Duodenal mucosa (tissue), 2 donors: ENCODE data around the gene GNA15.

ENCODE experiments used
- H3K27ac ChIP-seq: one replicate; pipeline ENCODE4 v1.7.0; 2013; ENCODE audit warnings: low read depth, low read length
- H3K27me3 ChIP-seq, 2 donors: one replicate each; pipeline ENCODE4 v1.7.0; 2013; ENCODE audit warnings: low read length in 2 of 2, control low read depth in 1 of 2; ENCODE audit not compliant: insufficient read depth in 2 of 2, control insufficient read depth in 1 of 2
- H3K36me3 ChIP-seq, 2 donors: one replicate each; pipeline ENCODE4 v1.7.0; 2013; ENCODE audit warnings: low read length in 2 of 2, control low read depth in 1 of 2; ENCODE audit not compliant: insufficient read depth in 2 of 2, control insufficient read depth in 1 of 2
- H3K4me1 ChIP-seq, 2 donors: one replicate each; pipeline ENCODE4 v1.7.0; 2013; ENCODE audit warnings: low read length in 2 of 2, control low read depth in 1 of 2; ENCODE audit not compliant: insufficient read depth in 2 of 2, control insufficient read depth in 1 of 2
- H3K4me3 ChIP-seq, 2 donors: one replicate each; pipeline ENCODE4 v1.7.0; 2013; ENCODE audit warnings: low read length in 2 of 2, low read depth in 1 of 2
- H3K9ac ChIP-seq, 2 donors: one replicate each; pipeline ENCODE4 v1.7.0; 2013; ENCODE audit warnings: low read length in 2 of 2, low read depth in 1 of 2
- H3K9me3 ChIP-seq, 2 donors: one replicate each; pipeline ENCODE4 v1.7.0; 2013; ENCODE audit warnings: low read length in 2 of 2, control low read depth in 1 of 2; ENCODE audit not compliant: control insufficient read depth in 1 of 2

GNA15 gene

DNA sequence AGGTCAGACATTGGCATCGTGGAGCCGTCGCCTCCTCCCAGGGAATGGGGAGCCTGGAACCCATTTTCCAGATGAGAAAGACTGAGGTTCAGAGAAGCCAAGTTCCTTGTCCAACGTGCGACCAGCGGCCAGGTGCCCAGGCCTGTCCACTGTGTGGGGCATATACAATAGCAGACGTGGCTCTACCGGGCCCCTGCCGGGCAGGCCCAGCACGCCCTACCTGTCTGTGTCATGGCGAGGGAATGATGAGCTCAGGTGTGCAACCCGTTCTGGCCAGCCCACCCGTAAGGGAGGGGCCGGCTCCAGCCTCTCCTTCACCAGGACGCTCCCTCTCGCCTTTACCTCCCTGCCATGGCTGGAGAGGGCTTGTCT lies 837 bp downstream of the GNA15 start:
- Histone ChIP-seq H3K4me3 (peak overlapping the region; percentile 22 to 55), H3K4me1 (peaks cover 2 to 3% of the 10 kb centered on the region in 2 donors), H3K27ac (peak overlapping the region; percentile 20), H3K36me3 (no peaks in the 10 kb centered on the region), H3K9ac (peak overlapping the region in 1 of 2 donors; percentile 59), H3K9me3 (no peaks in the 10 kb centered on the region), H3K27me3 (no peaks in the 10 kb centered on the region)

DNA sequence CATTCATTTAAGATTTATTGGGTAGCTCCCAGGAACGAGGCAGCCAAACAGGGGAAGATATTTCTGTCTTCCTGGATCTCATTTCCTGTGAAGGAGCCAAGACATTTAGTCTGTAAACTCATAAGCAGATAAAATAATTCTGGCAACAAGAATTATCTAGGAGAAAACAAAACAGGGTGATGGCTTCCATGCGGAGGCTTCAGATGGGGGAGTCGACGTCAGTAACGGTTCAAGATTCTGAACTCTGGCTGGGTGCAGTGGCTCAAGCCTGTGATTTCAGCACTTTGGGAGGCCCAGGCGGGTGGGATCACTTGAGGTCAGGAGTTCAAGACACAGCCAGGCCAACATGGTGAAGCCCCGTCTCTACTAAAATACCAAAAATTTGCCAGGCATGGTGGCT lies 1.3 kb downstream of the GNA15 start:
- H3K36me3 ChIP-seq, result no peaks in the 10 kb centered on the region
- no peak overlapping the region for H3K9ac ChIP-seq
- H3K4me3 ChIP-seq, result no peak overlapping the region
- H3K27me3 ChIP-seq, result no peaks in the 10 kb centered on the region
- peaks cover 6 to 7% of the 10 kb centered on the region in 2 donors for H3K4me1 ChIP-seq
- no peak overlapping the region for H3K27ac ChIP-seq
- no peaks in the 10 kb centered on the region for H3K9me3 ChIP-seq

DNA sequence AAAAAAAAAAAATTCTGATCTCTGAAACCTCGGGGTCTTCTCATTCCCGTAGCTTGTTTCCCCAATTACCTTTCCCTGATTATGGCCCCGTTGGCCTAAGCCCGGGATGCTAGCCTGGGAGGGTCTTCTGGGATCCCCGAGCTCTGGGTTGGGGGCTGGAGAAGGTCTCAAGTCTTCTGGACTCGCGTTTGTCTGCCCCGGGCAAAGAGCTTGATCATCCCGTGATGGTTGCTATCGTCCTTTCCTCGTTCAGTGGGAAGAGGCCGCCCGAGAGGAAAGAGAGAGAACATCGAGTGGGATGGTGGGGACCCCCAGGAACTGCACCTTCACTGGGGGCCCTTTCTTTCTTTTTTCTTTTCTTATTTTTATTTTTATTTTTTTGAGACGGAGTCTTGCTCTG lies 2.4 kb downstream of the GNA15 start:
- no peak overlapping the region for H3K27ac ChIP-seq
- no peak overlapping the region for H3K4me3 ChIP-seq
- no peak overlapping the region for H3K9ac ChIP-seq
- H3K9me3 ChIP-seq, result no peaks in the 10 kb centered on the region
- H3K27me3 ChIP-seq, result no peaks in the 10 kb centered on the region
- peaks cover 6 to 7% of the 10 kb centered on the region in 2 donors for H3K4me1 ChIP-seq
- no peaks in the 10 kb centered on the region for H3K36me3 ChIP-seq

DNA sequence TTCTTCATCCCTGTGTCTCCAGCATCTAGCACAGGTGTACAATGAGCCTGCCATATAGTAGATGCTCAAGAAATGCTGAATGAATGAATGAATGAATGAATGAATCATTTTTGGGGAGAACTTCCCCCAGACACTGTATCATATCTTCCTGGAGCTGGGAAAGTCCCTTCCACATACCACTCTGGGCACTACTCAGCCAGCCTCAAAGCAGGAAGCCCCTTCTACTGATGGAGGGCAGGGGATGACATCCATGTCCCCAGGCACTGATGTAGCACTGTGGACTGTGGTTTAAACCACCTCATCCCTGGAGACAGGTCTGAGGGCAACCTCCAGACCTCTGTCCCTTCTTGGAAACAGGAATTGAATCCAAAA lies 4.8 kb downstream of the GNA15 start:
- Histone ChIP-seq H3K9ac (no peak overlapping the region), H3K36me3 (no peaks in the 10 kb centered on the region), H3K4me1 (peaks cover 6 to 7% of the 10 kb centered on the region in 2 donors), H3K4me3 (no peak overlapping the region), H3K9me3 (no peaks in the 10 kb centered on the region), H3K27me3 (no peaks in the 10 kb centered on the region), H3K27ac (no peak overlapping the region)

DNA sequence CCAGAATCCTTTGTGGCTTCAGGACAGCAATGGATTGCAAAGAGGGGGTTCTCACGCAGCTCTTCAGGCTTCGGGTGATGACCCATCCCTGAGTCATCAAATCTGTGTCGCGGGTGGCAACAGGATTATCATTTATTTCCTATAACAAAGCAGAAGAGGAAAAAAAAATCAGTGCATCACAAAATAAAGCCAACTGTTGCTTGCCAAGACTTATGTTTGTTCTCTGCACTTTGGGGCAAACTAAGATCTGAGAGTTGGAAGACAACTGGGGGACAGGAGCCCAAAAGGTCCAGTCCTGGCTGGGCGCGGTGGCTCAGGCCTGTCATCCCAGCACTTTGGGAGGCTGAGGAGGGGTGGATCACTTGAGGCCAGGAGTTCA lies 6.4 kb downstream of the GNA15 start:
- H3K9ac ChIP-seq, result no peak overlapping the region
- H3K27ac ChIP-seq, result peak overlapping the region; percentile 48
- no peaks in the 10 kb centered on the region for H3K27me3 ChIP-seq
- H3K9me3 ChIP-seq, result no peaks in the 10 kb centered on the region
- no peaks in the 10 kb centered on the region for H3K36me3 ChIP-seq
- H3K4me3 ChIP-seq, result no peak overlapping the region
- peaks cover 6 to 7% of the 10 kb centered on the region in 2 donors for H3K4me1 ChIP-seq

DNA sequence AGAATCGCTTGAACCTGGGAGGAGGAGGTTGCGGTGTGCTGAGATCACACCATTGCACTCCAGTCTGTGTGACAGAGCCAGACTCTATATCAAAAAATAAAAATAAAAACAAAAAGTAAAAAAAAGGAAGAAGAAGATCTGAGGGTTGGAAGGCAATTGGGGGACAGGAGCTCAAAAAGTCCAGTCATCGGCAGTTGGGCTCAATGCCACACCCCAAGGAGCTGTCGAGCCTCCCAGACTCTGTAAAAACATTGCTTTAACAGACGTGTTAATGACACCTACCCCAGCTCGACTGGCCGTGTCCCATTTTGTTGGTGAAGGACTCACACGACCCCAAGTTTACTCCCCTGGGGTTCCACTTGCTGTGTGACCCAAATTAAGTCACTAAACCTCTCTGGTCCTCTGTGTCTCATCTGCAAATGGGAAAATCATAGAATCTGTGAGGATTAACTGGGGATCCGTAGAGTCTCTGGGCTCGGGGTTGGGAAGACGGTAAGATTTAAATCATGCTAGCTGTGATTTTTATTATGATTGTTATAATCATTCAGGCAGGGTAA lies 7.0 kb downstream of the GNA15 start:
- Histone ChIP-seq H3K9ac (no peak overlapping the region), H3K9me3 (no peaks in the 10 kb centered on the region), H3K27me3 (no peaks in the 10 kb centered on the region), H3K4me3 (no peak overlapping the region), H3K36me3 (no peaks in the 10 kb centered on the region), H3K4me1 (peaks cover 6 to 7% of the 10 kb centered on the region in 2 donors), H3K27ac (no peak overlapping the region)

DNA sequence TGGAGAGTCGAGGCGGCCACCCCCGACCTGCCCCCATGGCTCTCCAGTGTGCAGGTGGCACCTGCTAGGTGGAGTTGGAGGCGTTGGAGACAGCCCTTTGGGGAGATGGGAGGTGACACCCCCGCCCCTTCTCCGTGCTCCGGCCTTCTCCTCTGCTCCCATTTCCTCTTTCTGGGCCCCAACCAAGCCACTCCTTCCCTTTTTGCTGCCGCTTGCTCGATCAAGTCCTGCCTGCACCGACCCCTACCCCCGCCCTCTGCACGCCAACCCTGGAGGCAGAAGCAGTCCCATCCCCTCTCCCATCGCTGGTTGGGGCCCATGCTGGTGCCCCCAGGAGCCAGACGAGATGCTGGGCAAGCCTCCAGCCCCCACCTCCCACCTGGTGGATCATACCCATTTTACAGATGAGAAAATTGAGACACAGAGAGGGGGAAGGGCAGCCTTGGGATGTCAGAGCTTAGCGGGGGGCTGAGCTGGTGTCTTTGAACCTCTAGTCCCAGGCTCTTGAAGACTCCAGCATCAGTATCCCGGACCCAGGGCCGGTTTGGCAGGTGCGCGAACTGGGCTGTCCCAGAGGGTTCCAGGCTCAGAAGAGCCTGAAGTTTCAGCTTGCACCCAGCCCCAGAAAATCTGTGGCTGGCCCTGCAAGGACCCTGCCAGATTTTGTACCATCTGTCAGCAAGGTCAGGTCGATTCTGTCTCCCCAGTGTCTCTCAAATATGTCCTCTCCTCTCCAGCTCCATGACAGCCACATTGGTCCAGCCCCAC lies 10.3 kb downstream of the GNA15 start:
- no peak overlapping the region for H3K9ac ChIP-seq
- H3K4me3 ChIP-seq, result no peak overlapping the region
- H3K4me1 ChIP-seq, result peaks cover 6 to 7% of the 10 kb centered on the region in 2 donors
- peaks cover 0 to 9% of the 10 kb centered on the region in 2 donors for H3K36me3 ChIP-seq
- H3K9me3 ChIP-seq, result no peaks in the 10 kb centered on the region
- no peaks in the 10 kb centered on the region for H3K27me3 ChIP-seq
- H3K27ac ChIP-seq, result no peak overlapping the region

DNA sequence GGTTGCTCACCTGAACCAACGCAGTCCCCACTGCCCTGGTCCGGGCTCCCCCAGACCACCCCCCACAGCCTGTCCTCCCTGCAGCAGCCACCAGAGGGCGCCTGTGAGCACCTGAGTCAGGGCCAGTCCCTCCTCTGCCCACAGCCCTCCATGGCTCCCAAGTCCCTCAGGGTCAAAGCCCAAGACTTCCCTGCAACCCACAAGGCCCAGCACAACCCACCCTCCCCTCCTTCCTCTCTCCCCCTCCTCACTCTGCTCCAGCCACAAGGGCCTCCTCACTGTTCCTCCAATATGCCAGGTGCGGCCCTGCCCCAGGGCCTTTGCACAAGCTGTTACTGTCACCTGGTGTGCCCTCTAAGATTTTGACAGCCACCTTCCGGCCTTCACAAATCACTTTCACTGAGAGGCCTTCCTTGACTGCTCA lies 10.9 kb downstream of the GNA15 start:
- no peaks in the 10 kb centered on the region for H3K9me3 ChIP-seq
- H3K4me1 ChIP-seq, result peaks cover 4 to 5% of the 10 kb centered on the region in 2 donors
- H3K27ac ChIP-seq, result no peak overlapping the region

DNA sequence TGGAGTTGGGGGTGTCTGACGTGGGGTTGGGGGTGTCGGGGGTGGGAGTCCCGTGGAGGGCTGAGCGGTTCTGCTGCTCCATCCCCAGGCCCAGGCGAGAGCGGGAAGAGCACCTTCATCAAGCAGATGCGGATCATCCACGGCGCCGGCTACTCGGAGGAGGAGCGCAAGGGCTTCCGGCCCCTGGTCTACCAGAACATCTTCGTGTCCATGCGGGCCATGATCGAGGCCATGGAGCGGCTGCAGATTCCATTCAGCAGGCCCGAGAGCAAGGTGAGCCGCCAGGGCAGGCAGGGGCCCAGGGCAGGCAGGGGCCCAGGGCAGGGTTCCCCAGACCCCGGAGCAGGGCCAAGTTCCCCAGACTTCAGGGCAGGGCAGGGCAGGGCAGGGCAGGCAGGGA lies 12.7 kb downstream of the GNA15 start:
- Histone ChIP-seq H3K4me3 (no peak overlapping the region), H3K27me3 (no peaks in the 10 kb centered on the region), H3K9ac (no peak overlapping the region), H3K9me3 (no peaks in the 10 kb centered on the region), H3K36me3 (peaks cover 0 to 9% of the 10 kb centered on the region in 2 donors), H3K4me1 (no peaks in the 10 kb centered on the region), H3K27ac (no peak overlapping the region)

More for the DNA sequence above, 10.9 kb downstream of the GNA15 start:
- Histone ChIP-seq H3K4me3 (no peak overlapping the region), H3K9ac (no peak overlapping the region), H3K36me3 (peaks cover 0 to 9% of the 10 kb centered on the region in 2 donors), H3K27me3 (no peaks in the 10 kb centered on the region)

DNA sequence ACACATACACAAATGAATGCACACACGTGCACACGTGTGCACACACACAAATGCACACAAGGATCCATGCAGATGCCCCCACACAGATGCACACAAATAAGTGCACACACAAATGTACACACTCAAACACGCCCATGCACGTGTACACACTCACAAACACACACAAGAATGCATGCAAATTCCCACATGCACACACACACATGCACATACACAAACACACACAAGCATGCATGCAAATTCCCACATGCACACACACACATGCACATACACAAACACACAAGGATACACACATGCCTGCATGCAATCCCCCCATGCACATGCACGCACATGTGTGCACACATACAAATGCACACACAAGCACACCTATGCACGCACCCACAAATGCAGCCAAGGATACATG lies 13.3 kb downstream of the GNA15 start:
- H3K4me3 ChIP-seq, result no peak overlapping the region
- no peaks in the 10 kb centered on the region for H3K9me3 ChIP-seq
- no peak overlapping the region for H3K9ac ChIP-seq
- H3K27me3 ChIP-seq, result no peaks in the 10 kb centered on the region
- peaks cover 0 to 9% of the 10 kb centered on the region in 2 donors for H3K36me3 ChIP-seq
- H3K27ac ChIP-seq, result no peak overlapping the region
- H3K4me1 ChIP-seq, result no peaks in the 10 kb centered on the region
